Breast epithelium (tissue), 3 donors: Measurements from ENCODE around the gene SYNRG.

Experiments
- POLR2A ChIP-seq: fragments of 450-650 bp; IDR thresholded peaks from one replicate; pipeline ENCODE4 v1.6.1; 2016; ENCODE audit warnings: antibody characterized with exemption, mild to moderate bottlenecking, moderate library complexity
- POLR2AphosphoS5 ChIP-seq, 3 donors: sonication (generic); formaldehyde crosslinking; IDR thresholded peaks; one replicate each; pipeline ENCODE4 v1.6.1; 2017; ENCODE audit warnings: antibody characterized with exemption in 3 of 3
- TF ChIP-seq, protein P1 (sequence below), 3 donors: fragments of 450-650 bp; IDR thresholded peaks; one replicate each; pipeline ENCODE4 v1.5.1; 2016 to 2017; ENCODE audit warnings: antibody characterized with exemption in 3 of 3, mild to moderate bottlenecking in 3 of 3, moderate library complexity in 3 of 3

DNA sequence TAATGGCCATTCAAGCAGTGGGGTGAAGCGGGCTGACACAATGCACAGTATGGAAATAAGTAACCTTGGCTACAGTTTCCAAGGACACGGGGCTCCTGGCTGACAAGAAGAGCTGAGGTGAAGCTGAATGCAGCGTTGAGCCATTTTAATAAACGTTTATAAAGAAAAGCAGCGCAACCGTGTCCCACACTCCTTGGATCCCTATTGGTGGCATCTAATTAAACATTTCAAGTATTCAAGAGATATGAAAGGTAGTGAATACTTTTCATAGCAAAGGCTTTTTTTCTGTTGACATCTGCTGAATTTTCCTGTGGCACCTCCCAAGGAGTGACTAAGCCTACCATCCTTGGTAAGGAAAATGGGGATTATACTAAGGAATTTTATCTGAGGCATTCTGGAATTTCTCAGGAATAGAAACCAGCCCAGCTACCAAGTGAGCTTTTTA lies 93.1 kb downstream of the SYNRG start:
- TF ChIP-seq POLR2A = no peak
- TF ChIP-seq, protein P1, sequence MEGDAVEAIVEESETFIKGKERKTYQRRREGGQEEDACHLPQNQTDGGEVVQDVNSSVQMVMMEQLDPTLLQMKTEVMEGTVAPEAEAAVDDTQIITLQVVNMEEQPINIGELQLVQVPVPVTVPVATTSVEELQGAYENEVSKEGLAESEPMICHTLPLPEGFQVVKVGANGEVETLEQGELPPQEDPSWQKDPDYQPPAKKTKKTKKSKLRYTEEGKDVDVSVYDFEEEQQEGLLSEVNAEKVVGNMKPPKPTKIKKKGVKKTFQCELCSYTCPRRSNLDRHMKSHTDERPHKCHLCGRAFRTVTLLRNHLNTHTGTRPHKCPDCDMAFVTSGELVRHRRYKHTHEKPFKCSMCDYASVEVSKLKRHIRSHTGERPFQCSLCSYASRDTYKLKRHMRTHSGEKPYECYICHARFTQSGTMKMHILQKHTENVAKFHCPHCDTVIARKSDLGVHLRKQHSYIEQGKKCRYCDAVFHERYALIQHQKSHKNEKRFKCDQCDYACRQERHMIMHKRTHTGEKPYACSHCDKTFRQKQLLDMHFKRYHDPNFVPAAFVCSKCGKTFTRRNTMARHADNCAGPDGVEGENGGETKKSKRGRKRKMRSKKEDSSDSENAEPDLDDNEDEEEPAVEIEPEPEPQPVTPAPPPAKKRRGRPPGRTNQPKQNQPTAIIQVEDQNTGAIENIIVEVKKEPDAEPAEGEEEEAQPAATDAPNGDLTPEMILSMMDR (IDR thresholded peaks at IDR 0.05) = no peak
- no peak for TF ChIP-seq POLR2AphosphoS5 (IDR thresholded peaks at IDR 0.05)
